ENCODE measurements around the gene KLHL25.
"Not testable (repeated sequence)": the region's sequence is repeated elsewhere in the genome, so short reads cannot be mapped to it uniquely, and the experiment has no call there.

Gene KLHL25

GRCh38 chr15:85802617-85803016, 7.9 kb upstream of the KLHL25 start:
- not testable (repeated sequence) for DNase-seq

GRCh38 chr15:85800478-85801123, 5.9 kb upstream of the KLHL25 start:
- DNase-seq: peak; percentile 81

- DNase-seq: not testable (repeated sequence)
Measured at GRCh38 chr15:85796371-85796770, 1.6 kb upstream of the KLHL25 start.

- DNase-seq: no peak
Measured at GRCh38 chr15:85795337-85796305, 896 bp upstream of the KLHL25 start.

GRCh38 chr15:85793641-85794597, 806 bp downstream of the KLHL25 start:
- DNase-seq: peak; percentile 64

- no peak for DNase-seq
Measured at GRCh38 chr15:85792912-85793590, 1.7 kb downstream of the KLHL25 start.

- DNase-seq: no peak
Measured at GRCh38 chr15:85792102-85792731, 2.5 kb downstream of the KLHL25 start.

GRCh38 chr15:85789496-85789875, 5.2 kb downstream of the KLHL25 start:
- DNase-seq: no peak

- no peak for DNase-seq
Measured at GRCh38 chr15:85788771-85789495, 5.8 kb downstream of the KLHL25 start.

- no peak for DNase-seq
Measured at GRCh38 chr15:85786781-85787114, 8.0 kb downstream of the KLHL25 start.

GRCh38 chr15:85785887-85786780, 8.6 kb downstream of the KLHL25 start:
- peak; percentile 85 for DNase-seq

GRCh38 chr15:85782064-85782463, 12.7 kb downstream of the KLHL25 start:
- no peak for DNase-seq

GRCh38 chr15:85781099-85781498, 13.6 kb downstream of the KLHL25 start:
- DNase-seq: no peak

- peak; percentile 68 for DNase-seq
Measured at GRCh38 chr15:85780225-85780985, 14.3 kb downstream of the KLHL25 start.

- no peak for DNase-seq
Measured at GRCh38 chr15:85779249-85779648, 15.5 kb downstream of the KLHL25 start.

- DNase-seq: peak; percentile 8
Measured at GRCh38 chr15:85778107-85778776, 16.5 kb downstream of the KLHL25 start.

- no peak for DNase-seq
Measured at GRCh38 chr15:85777250-85778106, 17.2 kb downstream of the KLHL25 start.

- DNase-seq: no peak
Measured at GRCh38 chr15:85773970-85774369, 20.8 kb downstream of the KLHL25 start.

Measured in NCI-H69 (cell line).